Melanocyte of skin (primary cell): ENCODE measurements around the gene ADCY2. TPM values are rescaled to one million over a fixed set of nuclear protein-coding genes. Genes with fewer than 3 reads are reported as not detected.

Experiments used
- total RNA-seq, 2 donors: library from RNA; depleted of rRNA; stranded (reverse); fragments of >200 nt; gene quantifications; 2 replicates each; pipeline ENCODE4 v1.2.3, GENCODE V29; 2012

ADCY2 gene
- total RNA-seq = 1 to 10 TPM; 1.7 to 2.4 TPM

DNA sequence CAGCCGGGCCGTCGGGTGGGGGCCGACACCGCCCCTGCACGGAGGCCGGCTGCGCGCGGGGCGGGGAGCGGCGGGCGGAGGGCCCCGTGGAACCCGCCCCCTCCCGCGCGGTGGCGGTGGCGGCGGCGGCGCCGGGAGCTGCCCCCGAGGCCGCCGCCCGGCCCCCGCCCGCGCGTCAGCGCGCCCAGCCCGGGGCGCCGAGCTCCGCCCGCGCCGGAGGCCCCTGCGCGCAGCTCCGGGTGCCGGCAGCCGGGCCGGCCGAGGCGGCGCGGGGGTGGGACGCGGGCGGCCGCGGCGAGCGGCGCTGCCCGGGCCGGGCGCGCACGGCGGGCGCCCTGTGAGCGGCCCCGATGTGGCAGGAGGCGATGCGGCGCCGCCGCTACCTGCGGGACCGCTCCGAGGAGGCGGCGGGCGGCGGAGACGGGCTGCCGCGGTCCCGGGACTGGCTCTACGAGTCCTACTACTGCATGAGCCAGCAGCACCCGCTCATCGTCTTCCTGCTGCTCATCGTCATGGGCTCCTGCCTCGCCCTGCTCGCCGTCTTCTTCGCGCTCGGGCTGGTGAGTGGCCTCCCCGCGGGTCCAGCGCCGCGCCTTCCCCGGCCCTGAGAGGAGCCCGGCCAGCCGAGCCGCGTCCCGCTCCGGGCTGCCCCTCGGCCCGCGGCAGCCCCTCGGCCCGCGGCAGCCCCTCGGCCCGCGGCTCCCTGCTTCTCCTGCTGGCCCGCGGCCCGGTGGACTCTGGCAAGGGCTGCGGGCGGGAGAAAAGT, at the start of gene ADCY2:
ADCY2 (plus strand) TSS at position 192 of the 766 bp plus-strand sequence; CDS start at position 351, 159 bp downstream.

DNA sequence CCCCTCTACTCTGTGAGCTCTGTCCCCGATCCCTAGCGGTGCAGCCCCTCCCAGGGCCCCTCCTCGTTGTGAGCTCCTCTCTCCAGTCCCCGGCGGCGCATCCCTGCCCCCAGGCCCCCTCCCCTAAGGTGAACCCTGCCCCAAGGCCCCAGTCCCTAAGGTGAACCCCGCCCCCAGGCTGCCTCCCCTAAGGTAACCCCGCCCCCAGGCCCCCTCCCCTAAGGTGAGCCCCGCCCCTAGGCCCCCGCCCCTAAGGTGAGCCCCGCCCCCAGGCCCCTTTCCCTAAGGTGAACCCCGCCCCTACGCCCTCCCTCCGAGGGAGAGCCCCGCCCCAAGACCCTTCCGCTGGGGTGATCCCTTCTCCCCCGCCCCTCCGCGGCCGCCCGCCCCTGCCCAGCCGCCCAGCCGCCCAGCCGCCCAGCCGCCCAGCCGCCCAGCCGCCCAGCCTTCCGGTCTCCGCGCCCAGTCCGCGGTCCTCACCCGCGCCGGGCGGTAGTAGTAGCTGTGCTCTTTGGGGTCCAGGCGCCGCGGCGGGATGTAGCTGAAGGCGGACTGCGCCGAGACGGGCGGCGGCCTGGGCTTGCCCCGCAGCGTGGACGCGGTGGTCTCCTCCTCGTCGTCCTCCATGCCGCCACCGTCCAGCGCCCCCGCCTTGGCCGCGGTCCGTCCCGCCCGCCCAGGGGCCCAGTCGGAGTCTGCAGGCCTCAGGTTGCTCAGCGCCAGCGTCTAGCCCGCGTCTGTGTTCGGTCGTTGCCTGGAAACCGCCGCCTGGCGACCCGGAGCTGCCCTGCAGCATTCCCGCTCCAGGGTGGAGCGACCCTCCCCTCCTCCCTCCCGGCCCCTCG, 454.7 kb downstream of the ADCY2 start, which contains the start of gene CFAP90:
CFAP90 (minus strand) TSS at position 739 of the 845 bp plus-strand sequence; CDS start at position 627, 112 bp downstream.

DNA sequence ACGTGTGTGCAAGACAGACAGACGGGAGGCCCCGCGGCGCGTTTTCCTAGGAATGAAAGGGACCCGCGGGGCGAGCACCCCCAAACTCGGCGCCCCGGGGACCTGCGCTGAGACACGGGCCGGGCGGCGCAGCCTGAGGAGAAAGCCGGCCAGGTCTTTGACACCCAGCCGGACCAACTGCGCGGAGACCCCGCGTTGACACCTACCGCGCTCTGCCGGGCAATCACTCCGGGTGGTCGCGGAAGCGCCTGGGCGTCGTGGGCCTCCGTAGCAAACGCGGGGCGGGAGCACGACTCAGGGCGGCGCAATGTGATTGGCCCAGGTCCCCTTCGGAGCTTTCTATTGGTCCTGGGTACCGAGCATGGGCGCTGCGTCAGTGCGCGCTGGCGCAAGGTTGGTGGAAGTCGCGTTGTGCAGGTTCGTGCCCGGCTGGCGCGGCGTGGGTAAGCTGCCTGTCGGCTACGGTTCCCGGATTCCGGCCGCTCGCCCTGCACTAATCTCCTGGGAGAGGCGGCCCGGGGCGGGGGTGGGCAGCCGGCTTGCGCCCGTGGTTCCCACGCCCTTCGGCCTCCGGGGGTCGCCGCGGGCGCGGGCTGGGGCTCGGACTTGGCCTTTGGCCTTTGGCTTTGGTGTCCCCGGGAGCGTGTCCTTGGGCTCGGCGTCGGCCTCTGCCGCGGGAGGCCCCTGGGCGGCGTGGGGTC, 473.0 kb downstream of the ADCY2 start, which contains the start of the genes FASTKD3 and MTRR:
FASTKD3 (minus strand) TSS at position 259 of the 701 bp plus-strand sequence. CDS start 948 bp downstream, outside the sequence.
MTRR (plus strand) TSS at position 376 of the 701 bp plus-strand sequence. CDS start 1,647 bp downstream, outside the sequence.

